Gastroesophageal sphincter (tissue), 3 donors: ENCODE measurements around the gene ADCY2.

ENCODE experiments used
- EP300 ChIP-seq: sonication (generic); formaldehyde crosslinking; IDR thresholded peaks from one replicate; pipeline ENCODE4 v1.6.1; 2017; ENCODE audit warnings: antibody characterized with exemption, mild to moderate bottlenecking
- POLR2A ChIP-seq, 2 donors: fragments of 450-650 bp; IDR thresholded peaks; one replicate each; pipeline ENCODE4 v1.6.1; 2017; ENCODE audit warnings: antibody characterized with exemption in 2 of 2, mild to moderate bottlenecking in 2 of 2, moderate library complexity in 1 of 2
- POLR2AphosphoS5 ChIP-seq: sonication (generic); formaldehyde crosslinking; IDR thresholded peaks from one replicate; pipeline ENCODE4 v1.6.1; 2017; ENCODE audit warnings: antibody characterized with exemption
- TF ChIP-seq, protein P1 (sequence below), 4 experiments: fragments of 200-600 bp in 2 of 4; fragments of 450-650 bp in 2 of 4; sonication (generic) in 1 of 4; IDR thresholded peaks; one replicate each; pipeline ENCODE4 v1.5.1; 2017 to 2019; ENCODE audit warnings: antibody characterized with exemption in 4 of 4, mild to moderate bottlenecking in 2 of 4, moderate library complexity in 2 of 4

DNA sequence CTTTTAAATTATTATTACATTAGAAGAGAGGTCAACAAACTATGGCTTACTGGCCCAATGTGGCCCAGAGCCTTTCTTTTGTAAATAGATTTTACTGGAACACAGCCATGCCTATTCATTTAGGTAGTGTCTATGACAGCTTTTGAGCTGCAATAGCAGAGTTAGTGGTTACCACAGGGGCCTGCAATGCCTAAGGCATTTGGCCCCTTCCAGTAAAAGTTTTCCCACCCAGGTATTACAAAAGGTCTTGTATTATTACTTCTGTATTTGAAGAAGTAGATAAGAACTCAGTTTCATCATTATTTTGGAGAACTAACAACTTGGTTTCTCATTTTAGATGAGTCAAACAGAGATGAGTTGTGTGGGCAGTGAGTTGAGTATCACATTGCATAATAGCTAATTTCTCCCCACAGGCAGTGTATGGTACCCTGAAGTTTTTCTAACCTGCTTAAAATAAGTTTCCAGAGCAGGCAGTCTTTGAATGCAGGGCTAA is 482.5 kb downstream of the ADCY2 start:
- TF ChIP-seq, protein P1, sequence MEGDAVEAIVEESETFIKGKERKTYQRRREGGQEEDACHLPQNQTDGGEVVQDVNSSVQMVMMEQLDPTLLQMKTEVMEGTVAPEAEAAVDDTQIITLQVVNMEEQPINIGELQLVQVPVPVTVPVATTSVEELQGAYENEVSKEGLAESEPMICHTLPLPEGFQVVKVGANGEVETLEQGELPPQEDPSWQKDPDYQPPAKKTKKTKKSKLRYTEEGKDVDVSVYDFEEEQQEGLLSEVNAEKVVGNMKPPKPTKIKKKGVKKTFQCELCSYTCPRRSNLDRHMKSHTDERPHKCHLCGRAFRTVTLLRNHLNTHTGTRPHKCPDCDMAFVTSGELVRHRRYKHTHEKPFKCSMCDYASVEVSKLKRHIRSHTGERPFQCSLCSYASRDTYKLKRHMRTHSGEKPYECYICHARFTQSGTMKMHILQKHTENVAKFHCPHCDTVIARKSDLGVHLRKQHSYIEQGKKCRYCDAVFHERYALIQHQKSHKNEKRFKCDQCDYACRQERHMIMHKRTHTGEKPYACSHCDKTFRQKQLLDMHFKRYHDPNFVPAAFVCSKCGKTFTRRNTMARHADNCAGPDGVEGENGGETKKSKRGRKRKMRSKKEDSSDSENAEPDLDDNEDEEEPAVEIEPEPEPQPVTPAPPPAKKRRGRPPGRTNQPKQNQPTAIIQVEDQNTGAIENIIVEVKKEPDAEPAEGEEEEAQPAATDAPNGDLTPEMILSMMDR (IDR thresholded peaks at IDR 0.05) = no peak
- no peak for TF ChIP-seq EP300
- TF ChIP-seq POLR2A (IDR thresholded peaks at IDR 0.05) = no peak
- TF ChIP-seq POLR2AphosphoS5 = no peak
